Hepatocyte (in vitro differentiated cells): Measurements from ENCODE around the gene NOC4L. TPM values are rescaled to one million over a fixed set of nuclear protein-coding genes. Genes with fewer than 3 reads are reported as not detected.

Experiments
- DNase-seq: peaks from one replicate; pipeline ENCODE4 v3.0.0-alpha.2; 2016; ENCODE audit warnings: low spot score
- H2AFZ ChIP-seq: fragments of 200-600 bp; sonication (generic); 2 replicates; pipeline ENCODE4 v1.6.0; 2016; ENCODE audit warnings: antibody characterized with exemption, mild to moderate bottlenecking
- H3K27ac ChIP-seq: fragments of 200-600 bp; sonication (generic); 2 replicates; pipeline ENCODE4 v1.5.1; 2016; ENCODE audit warnings: mild to moderate bottlenecking
- H3K27me3 ChIP-seq: fragments of 200-600 bp; sonication (generic); 2 replicates; pipeline ENCODE4 v1.6.1; 2016
- H3K36me3 ChIP-seq: fragments of 200-600 bp; sonication (generic); replicated peaks from 2 replicates; pipeline ENCODE4 v1.5.1; 2016; ENCODE audit warnings: low read depth; ENCODE audit not compliant: insufficient read depth
- H3K4me1 ChIP-seq: fragments of 200-600 bp; sonication (generic); 2 replicates; pipeline ENCODE4 v1.5.1; 2016; ENCODE audit warnings: mild to moderate bottlenecking, moderate library complexity; ENCODE audit not compliant: insufficient read depth
- H3K4me2 ChIP-seq: fragments of 200-600 bp; sonication (generic); 2 replicates; pipeline ENCODE4 v1.6.0; 2016
- H3K4me3 ChIP-seq: fragments of 200-600 bp; sonication (generic); 2 replicates; pipeline ENCODE4 v1.5.1; 2016; ENCODE audit warnings: mild to moderate bottlenecking
- H3K79me2 ChIP-seq: fragments of 200-600 bp; sonication (generic); 2 replicates; pipeline ENCODE4 v1.6.0; 2017; ENCODE audit warnings: mild to moderate bottlenecking
- H3K9me2 ChIP-seq: fragments of 200-600 bp; sonication (generic); replicated peaks from 2 replicates; pipeline ENCODE4 v1.6.0; 2017; ENCODE audit warnings: mild to moderate bottlenecking; ENCODE audit not compliant: insufficient read depth
- H3K9me3 ChIP-seq: fragments of 200-600 bp; sonication (generic); 2 replicates; pipeline ENCODE4 v1.5.1; 2016; ENCODE audit warnings: low read depth, mild to moderate bottlenecking
- H4K20me1 ChIP-seq: fragments of 200-600 bp; sonication (generic); 2 replicates; pipeline ENCODE4 v1.6.0; 2016; ENCODE audit warnings: mild to moderate bottlenecking; ENCODE audit not compliant: insufficient read depth, poor library complexity, severe bottlenecking
- CTCF ChIP-seq: fragments of 200-600 bp; sonication (generic); IDR thresholded peaks from 2 replicates; pipeline ENCODE4 v1.5.1; 2016; ENCODE audit warnings: antibody characterized with exemption, mild to moderate bottlenecking; ENCODE audit not compliant: poor library complexity
- EZH2 ChIP-seq: fragments of 200-600 bp; sonication (generic); IDR thresholded peaks from 2 replicates; pipeline ENCODE4 v1.6.1; 2016; ENCODE audit warnings: antibody characterized with exemption, mild to moderate bottlenecking, borderline replicate concordance
- EZH2phosphoT487 ChIP-seq: fragments of 200-600 bp; sonication (generic); IDR thresholded peaks from one replicate; pipeline ENCODE4 v1.6.1; 2018; ENCODE audit warnings: antibody characterized with exemption, mild to moderate bottlenecking, low read depth, moderate library complexity; ENCODE audit not compliant: unreplicated experiment, severe bottlenecking
- WGBS: methylation state at CpG from one replicate; pipeline ENCODE4 v1.1.6; 2016; ENCODE audit warnings: low lambda C conversion rate; ENCODE audit errors: missing lambda C conversion rate; 5-methylcytosine and 5-hydroxymethylcytosine counted together
- polyA plus RNA-seq: library from polyadenylated mRNA; unstranded; fragments of >200 nt; fragmentation: Nextera tagmentation; extraction: Ambion mirVana; gene quantifications from 2 replicates; pipeline ENCODE4 v1.2.1, GENCODE V29; 2016
- total RNA-seq: library from RNA; depleted of rRNA; stranded (reverse); fragments of >200 nt; gene quantifications from 2 replicates; pipeline ENCODE4 v1.2.3, GENCODE V29; 2014

The NOC4L gene
- total and polyA plus RNA-seq, 2 experiments from 2014 or later = 8.9 to 31.8 TPM

DNA sequence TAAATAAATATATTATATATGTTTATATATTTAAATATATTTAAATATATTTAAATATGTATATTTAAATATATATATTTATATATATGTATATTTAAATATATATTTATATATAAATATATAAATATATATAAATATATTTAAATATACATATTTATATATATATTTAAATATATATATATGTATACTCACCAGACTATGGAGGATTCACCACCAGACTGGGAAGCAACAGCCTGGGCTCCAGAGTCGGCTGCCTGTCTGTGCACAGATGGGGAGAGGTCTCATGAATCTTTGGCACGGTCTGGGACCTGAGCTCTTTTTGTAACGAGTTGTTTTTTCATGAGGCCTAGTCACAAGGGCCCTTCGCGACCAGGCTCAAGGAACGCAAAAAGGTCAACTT, 21.3 kb downstream of the NOC4L start:
- 94% methylated on average over 6 of the region's 6 CpGs for WGBS

GRCh38 chr12:132166093-132166492, 21.8 kb downstream of the NOC4L start:
- TF ChIP-seq EZH2phosphoT487 = no peak
- TF ChIP-seq EZH2 = no peak
- TF ChIP-seq CTCF = no peak

More for the DNA sequence above, 21.3 kb downstream of the NOC4L start:
- Histone ChIP-seq H3K36me3 (no peaks in the 10 kb centered on the region), H3K4me1 (no peaks in the 10 kb centered on the region), H3K27me3 (peaks cover 9% of the 10 kb centered on the region), H3K9me2 (no peaks in the 10 kb centered on the region), H4K20me1 (no peaks in the 10 kb centered on the region), H3K27ac (no peak overlapping the region), H3K79me2 (no peaks in the 10 kb centered on the region), H3K9me3 (no peaks in the 10 kb centered on the region), H3K4me2 (no peak overlapping the region), H3K4me3 (no peak overlapping the region), H2AFZ (no peak overlapping the region)
- no peak for DNase-seq
- TF ChIP-seq CTCF (no peak), EZH2 (no peak), EZH2phosphoT487 (no peak)

DNA sequence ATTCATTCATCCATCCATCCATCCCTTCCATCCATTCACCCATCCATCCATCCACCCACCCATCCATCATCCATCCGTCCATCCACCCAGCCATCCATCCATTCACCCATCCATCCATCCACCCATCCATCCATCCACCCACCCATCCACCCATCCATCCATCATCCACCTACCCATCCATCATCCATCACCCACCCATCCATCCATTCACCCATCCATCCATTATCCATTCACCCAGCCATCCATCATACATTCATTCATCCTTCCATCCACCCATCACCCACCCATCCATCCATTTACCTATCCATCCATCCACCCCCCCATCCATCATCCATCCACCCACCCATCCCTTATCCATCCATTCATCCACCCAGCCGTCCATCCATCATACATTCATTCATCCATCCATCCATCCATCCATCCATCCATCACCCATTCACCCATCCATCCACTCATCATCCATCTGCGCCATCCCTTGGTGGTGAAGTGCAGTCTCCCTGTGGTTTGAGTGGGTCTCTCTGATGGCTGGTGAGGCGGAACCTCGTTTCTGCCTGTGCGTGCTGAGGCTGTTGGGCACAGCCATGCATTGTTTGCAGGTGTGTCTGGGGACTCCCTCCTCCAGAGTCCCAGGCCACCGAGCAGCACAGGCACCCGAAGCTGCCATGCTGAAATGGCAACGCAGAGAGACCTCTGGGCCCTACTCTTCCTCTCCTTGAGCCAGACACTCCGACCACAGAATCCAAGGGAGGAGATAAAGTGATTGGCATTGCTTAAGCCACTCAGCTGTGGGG, 22.7 kb downstream of the NOC4L start:
- Histone ChIP-seq H3K4me1 (no peaks in the 10 kb centered on the region), H3K9me3 (no peaks in the 10 kb centered on the region), H4K20me1 (no peaks in the 10 kb centered on the region), H3K27me3 (peaks cover 17% of the 10 kb centered on the region), H2AFZ (no peak overlapping the region), H3K36me3 (no peaks in the 10 kb centered on the region), H3K79me2 (no peaks in the 10 kb centered on the region), H3K27ac (no peak overlapping the region), H3K9me2 (no peaks in the 10 kb centered on the region), H3K4me2 (no peak overlapping the region), H3K4me3 (no peak overlapping the region)
- no peak for DNase-seq
- 94% methylated on average over 9 of the region's 10 CpGs for WGBS
- TF ChIP-seq EZH2phosphoT487 (no peak), CTCF (no peak), EZH2 (no peak)

More at GRCh38 chr12:132166093-132166492, 21.8 kb downstream of the NOC4L start:
- no peaks in the 10 kb centered on the region for H3K36me3 ChIP-seq
- no peaks in the 10 kb centered on the region for H3K9me3 ChIP-seq
- H3K79me2 ChIP-seq = no peaks in the 10 kb centered on the region
- no peak overlapping the region for H2AFZ ChIP-seq
- H3K4me1 ChIP-seq = no peaks in the 10 kb centered on the region
- no peaks in the 10 kb centered on the region for H4K20me1 ChIP-seq
- no peak overlapping the region for H3K4me2 ChIP-seq
- H3K9me2 ChIP-seq = no peaks in the 10 kb centered on the region
- no peak for DNase-seq
- no peak overlapping the region for H3K4me3 ChIP-seq
- peaks cover 9% of the 10 kb centered on the region for H3K27me3 ChIP-seq
- 91% methylated on average over 2 of the region's 2 CpGs for WGBS
- no peak overlapping the region for H3K27ac ChIP-seq
